CD4-positive, alpha-beta T cell treated with Interleukin-12 subunit alpha and Interleukin-12 subunit beta, for 1 hour (primary cell): Measurements from ENCODE around the gene MUC20.
"Not testable (repeated sequence)": the region's sequence is repeated elsewhere in the genome, so short reads cannot be mapped to it uniquely, and the experiment has no call there.

Experiments used
- DNase-seq: peaks from one replicate; pipeline ENCODE4 v3.0.0-alpha.2; 2020

MUC20 gene

DNA sequence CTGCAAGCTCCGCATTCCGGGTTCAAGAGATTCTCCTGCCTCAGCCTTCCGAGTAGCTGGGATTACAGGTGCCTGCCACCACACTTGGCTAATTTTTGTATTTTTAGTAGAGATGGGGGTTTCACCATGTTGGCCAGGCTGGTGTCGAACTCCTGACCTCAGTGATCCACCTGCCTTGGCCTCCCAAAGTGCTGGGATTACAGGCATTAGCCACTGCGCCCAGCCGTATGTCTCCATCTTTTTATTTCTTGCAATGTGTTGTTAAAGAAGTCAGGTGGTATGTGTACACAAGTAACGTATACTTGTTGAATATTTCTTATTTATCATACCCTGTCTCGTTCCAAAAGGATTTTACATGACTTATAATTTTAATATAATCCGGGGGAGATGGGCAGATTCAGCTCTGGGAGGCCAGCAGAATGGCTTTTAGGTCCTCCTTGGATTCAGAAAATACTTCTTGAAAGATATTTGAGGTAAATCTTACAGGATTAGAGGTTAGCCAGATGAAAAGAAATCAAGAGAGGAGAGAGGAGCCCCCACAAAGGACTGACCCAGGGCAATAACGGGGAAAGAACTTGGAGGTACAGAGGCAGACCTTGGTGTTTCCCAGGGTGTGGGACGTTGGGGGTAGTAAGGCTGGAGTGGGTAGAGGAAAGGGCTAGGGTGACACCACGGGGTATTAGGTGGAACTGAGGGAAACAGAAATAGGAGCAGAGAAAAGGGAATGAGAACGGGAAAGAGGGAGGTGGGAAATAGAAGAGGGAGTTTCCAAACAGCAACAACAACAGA is 27.2 kb upstream of the MUC20 start:
- no peak for DNase-seq

DNA sequence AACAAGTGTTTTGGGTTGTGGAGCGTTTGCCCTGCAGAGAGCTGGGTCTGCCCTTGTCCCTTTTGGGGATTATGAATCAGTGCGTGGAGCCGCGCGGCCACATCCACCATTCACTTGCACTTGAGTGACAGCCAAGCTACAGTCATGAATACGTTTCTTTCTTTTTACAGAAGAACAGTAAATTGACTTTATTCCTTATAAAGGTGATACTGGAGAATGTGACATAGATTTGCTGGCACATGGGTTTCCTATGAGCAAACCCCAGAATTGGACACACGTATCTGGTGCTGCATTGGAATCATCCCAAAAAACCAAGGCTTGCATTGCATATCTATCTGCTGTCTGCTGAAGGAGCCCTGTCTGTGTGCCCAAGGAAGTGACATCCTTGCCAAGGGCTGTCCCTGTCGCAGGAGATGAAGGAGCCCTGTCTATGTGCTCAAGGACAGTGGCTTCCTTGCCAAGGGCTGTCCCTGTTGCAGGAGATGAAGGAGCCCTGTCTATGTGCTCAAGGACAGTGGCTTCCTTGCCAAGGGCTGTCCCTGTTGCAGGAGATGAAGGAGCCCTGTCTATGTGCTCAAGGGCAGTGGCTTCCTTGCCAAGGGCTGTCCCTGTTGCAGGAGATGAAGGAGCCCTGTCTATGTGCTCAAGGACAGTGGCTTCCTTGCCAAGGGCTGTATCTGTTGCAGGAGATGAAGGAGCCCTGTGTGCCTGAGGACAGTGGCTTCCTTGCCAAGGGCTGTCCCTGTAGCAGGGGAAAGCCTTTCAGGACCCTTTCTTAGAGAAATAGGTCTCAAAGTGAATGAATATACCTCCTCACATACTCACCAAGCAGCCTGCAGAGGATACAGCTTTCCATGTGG is 26.3 kb upstream of the MUC20 start:
- DNase-seq = not testable (repeated sequence)

DNA sequence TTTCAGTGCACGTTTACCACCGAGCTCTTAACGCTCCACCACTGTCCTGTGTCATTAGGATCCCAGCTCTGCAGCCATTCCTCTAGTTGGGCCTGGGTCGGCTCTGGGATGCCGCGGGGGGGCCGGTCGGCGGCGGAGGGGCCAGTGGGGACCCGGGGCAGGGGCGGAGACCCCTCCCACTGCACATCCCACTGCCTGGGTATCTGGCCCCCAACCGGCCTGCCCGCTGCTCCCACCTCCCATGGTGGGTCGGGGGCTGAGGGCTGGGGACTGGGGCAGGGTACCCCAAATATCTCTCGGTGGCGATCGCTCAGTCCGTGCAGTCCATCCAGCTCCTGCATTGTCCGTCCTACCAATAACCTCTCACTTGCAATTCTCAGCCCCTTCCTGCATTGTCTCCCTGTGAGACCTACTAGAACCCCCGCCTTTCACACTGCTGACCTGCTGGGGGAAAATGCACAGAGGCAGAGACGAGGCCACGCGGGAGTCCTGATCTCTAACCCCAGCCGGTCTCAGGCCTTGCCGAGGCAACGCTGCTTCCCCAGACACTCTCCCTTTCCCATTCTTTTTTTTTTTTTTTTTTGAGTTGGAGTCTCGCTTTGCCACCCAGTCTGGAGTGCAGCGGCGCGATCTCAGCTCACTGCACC is 24.0 kb upstream of the MUC20 start:
- no peak for DNase-seq

DNA sequence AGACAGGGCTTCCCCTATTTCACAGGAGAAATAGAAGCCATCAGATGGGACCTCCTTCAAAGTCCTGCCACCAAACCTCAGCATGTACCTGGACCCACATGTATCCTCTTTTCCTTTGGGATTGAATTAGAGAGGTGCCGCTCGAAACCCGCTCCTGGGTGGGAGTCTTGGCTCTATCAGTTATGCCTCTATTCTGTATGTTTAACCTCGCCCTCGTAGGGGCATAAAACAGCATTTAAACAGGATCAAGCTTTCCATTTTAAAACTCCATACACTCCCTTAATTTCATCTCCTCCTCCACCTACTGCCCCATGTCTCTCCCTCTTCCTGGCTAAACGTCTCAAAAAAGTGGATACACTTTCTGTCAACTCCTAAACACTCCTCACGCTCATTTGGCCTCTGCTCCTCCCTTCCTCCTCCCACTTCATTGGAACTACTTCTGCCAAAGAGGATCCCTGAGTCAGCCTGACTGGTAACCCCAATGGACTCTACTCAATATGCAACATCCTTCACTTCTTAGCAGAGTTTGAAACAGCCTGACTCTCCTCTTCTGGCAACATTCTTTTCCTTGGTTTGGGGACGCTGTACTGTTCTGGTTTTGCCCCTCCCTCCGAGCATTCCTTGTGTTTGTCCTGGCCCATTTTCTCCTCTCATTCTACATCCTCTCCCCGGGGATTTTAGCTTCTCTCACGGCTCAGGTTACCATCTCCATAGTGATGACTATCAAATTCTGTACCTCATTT is 23.0 kb upstream of the MUC20 start:
- DNase-seq = no peak

DNA sequence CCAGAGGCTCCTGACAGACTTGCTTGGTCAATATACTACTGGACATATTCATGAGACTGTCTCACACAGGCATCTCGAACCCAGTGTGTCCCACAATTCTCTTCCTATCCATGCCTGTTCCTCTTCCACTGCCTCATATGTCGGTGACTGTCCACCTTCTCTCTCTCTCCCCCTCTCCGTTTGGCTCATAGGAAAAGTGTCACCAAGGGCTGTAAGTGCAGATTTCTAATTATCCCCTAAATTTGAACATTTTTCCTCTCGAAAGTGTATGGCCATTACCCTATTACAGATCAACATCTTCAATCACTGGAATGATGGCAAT is 22.5 kb upstream of the MUC20 start:
- no peak for DNase-seq

DNA sequence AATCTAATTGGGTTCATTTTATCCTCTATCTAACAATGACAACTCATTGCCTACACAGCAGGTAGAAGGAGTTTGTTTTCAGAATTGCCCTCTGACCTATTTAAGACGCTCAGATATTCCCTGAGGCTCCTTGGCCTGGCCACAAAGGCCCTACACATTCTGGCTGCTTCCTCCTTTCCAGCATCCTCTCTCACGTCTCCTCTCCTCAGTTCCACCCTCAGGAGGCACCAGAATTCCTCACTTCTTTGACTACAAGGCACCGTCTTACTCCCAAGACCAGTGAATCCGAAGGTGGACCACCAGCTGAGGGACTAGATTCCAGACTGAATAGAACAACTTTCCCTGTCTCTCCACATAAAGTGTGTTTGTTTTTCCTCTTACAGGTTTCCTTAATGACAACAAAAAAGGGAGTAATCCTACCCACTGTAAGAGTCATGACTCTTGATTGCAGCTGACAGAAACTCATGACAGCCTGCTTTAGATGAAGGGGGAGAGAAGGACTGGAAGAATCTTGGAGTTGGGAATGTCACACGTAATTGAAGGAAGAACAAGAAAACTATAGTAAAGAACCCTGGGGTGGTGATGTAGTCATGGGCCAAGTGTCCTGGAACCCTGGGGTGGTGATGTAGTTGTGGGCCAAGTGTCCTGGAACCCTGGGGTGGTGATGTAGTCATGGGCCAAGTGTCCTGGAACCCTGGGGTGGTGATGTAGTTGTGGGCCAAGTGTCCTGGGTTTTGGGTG is 22.0 kb upstream of the MUC20 start:
- DNase-seq = no peak

DNA sequence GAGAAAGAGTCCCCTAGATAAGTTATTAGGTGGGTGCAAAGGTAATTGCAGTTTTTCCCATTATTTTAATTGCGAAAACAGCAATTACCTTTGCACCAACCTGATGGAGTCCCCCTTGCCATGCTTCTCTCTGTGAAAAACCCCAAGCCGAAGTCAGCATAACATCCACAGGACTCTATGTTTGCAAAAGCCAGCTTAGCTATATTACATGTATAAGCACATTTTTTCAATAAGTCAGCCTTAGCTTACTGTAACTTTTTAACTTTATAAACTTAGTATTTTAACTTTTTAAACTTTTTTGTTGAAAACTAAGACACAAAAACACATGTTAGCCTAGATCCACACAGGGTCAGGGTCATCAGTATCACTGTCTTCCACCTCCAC is 21.4 kb upstream of the MUC20 start:
- no peak for DNase-seq

DNA sequence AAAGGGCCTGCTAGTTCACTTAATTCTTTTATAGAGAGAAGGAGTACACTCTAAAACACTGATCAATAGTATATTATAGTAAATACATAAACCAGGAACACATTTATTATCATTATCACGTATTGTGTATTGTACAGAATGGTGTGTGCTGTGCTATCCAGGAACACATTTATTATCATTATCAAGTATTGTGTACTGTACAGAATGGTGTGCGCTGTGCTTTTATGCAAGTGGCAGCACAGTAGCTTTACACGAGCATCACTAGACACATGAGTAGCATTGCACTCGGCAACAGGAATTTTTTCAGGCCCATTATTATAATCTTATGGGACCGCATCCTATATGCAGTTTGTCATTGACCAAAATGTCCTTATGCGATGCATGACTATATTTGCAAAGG is 20.9 kb upstream of the MUC20 start:
- DNase-seq = no peak

DNA sequence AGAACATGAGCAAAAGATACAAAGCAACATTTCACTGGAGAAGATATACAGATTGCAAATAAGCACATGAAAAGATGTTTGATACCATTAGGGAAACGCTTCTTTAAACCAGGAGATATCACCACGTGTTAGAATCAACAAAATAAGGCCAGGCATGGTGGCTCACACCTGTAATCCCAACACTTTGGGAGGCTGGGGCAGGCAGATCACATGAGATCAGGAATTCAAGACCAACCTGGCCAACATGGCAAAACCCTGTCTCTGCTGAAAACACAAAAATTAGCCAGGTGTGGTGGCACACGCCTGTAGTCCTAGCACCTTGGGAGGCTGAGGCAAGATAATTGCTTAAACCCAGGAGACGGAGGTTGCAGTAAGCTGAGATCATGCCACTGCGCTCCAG is 20.5 kb upstream of the MUC20 start:
- DNase-seq = no peak

DNA sequence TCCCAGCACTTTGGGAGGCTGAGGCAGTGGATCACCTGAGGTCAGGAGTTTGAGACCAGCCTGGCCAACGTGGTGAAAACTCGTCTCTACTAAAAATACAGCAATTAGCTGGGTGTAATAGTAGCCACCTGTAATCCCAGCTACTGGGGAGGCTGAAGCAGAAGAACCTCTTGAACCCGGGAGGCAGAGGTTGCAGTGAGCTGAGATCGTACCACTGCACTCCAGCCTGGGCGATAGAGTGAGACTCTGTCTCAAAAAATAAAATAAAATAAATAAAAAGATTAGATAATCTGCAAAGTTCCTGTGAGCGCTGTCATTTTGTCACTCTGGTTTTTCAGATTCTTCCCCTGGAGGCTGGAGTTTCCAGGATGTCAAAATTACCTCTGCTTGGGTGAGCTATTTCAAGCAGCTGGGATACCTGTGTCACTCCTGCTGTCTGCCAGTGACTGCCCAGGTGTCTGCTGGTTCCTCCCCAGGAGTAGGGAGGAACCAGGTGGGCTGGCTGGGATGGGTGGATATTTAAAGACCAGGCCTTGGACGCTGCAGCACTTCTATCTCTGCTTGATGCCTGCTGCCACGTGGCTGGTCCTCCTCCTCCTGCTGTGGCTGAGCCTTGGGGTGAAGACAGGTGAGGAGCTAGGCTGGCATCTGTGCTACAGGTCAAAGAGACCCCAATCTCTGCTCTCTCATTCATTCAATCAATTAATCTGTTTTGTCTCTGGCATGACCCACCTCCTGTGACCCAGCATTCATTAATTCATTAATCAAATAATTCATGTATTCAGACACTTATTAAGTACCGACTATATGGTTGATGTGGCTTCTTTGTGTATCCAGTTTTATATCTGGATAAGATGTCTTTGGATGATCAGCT is 19.5 kb upstream of the MUC20 start:
- no peak for DNase-seq

DNA sequence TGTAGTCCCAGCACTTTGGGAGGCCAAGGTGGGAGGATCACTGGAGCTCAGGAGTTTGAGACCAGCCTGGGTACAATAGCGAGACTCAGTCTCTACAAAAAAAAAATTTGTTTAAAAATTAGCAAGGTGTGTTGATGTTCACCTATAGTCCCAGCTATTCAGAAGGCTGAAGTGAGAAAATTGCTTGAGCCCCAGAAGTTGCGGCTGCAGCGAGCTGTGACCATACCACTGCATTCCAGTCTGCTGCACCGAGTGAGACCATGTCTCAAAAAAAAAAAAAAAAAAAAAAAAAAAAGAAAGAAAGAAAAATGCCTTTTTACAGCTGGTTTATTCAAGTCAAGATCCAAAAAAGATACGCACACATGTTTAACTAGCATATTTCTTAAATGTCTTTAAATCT is 17.0 kb upstream of the MUC20 start:
- no peak for DNase-seq

DNA sequence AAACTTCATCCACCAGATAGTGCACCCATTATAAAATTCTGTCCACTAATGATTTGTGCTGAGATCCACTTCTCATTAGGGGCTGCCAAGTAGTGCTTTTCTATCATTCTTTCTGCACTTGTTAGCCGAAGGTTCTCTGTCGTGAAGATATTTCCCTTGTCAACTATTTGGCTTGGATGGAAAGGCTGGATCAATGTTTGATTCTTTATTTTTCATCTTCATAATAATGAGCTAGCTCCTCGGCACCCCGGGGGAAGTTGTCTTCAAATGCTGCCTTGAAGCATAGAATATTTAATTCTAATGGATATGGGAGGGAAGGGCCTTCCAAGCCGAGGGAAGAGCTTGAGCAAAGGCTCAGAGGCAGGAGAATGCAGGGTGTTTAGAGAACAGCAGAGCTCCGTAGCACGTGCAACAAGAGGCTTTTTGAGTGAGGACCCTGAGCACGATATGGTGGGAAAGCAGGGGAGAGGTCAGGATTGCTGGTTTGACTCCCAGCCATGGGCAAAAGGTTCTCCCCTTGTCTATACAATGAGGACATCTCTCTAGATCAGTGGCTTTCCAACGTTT is 16.3 kb upstream of the MUC20 start:
- no peak for DNase-seq

DNA sequence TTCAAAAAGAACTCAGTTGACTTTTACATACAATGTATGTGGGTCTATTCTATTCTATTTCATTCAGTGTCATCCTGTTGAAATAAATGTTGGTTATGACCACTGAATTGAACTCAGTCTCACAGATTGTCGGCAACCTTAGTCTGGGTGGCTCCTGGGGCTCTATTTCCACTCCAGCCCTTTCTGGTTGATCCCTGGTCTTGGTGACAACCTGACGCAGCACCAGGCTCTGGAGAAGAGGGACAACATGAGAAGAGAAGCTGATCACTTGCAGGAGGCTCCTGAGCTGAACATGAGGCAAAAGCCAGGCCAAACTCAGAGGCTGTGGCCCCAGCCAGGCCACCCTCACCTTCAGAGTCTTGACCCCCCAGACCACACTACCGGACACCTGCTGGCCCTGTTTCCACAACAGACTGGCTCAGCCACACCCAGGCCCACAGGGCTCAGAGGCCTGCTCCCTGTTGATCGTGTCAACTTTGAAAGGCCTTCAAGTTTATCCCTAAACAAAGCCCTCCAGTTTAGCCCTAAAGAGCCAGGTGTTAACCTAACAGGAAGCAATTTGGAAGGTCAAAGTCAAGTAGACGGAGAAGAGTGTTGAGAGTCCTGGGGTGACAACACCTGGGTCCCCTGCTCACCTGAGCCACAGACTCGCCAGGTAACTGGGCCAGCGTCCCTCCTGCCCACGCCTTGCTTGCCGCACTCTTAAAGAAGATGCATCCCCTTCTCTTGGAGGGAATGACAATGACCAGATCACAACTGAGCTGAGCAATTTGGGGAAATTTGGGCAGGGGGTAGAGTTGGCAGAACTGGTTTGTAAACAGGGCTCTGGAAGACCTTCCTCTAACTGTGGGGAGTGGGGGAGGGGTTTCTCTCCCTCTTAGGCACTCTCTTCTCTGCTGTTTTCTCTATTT is 15.4 kb upstream of the MUC20 start:
- no peak for DNase-seq

DNA sequence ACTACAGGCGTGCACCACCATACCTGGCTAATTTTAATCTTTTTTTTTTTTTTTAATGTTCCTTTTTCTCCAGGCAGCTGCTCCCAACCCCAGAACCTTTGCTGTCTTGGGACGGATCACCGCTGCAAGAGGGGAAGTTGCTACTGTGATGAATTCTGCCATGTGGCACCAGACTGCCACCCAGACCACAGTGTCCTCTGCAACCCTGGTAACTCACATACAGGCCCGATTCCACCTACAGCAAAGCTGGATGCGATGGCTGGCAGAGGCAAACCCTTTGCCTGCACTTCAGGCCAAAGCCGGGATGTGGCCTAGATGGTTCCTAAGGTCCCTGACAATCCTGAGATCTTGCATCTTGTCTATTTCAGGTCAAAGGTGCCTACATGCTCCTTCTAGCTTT is 12.7 kb upstream of the MUC20 start:
- no peak for DNase-seq

DNA sequence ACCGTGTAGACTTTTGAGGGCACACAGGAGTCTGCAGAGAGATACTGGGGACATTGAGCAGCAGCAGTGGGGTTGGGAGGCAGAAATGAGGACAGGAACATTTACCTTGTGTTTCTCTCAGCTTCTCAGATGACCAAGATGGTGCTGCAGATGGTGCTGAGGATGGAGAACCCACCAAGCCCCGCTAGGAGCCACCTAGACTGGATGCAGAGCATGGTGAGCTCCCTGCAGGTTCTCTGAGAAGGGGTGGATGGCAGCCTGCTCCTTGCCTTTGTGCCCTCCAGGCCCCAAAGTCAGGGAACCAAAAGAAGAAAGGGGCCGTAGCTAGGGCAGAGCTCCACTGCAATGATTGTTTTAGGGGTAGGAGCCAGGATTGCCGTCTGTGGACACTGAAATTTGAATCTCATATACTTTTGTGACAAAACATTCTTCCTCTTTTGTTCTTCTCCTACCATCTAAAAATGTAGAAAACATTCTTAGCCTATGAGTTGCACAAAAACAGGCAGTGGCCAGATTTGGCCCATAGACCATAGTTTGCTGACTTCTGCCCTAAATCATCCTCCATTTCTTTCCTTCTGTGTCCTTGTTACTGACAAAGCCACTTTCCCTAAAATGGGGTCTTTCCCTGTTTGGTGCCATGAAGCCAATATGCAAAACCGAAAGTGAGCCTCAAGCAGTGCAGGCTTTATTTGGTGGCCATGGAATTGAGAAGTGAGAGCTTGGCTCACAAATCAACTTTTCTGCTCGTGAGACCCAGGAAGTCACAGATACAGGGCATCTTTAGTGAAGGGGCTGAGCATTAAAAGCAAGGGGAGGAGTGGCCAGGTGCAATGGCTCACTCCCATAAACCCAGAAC is 11.9 kb upstream of the MUC20 start:
- no peak for DNase-seq

DNA sequence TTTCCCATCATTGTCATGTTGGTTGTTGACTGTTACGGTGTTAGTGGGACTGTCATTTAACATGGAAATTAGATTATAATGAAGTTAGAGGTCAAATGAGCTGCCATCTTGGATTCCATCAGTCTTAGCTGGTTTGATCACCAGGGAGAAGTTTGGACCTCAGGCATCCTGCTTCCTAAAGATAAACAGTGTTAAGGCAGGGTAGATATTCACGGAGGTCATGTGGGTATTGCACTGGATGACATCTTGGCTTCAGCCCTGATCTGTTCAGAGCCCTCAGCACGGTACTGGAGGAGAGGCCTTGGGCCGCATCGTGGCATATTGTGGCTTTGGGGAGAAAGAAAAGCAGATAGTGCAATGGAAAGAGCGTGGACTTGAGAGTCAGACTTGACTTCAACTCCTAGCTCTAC is 11.1 kb upstream of the MUC20 start:
- DNase-seq = no peak

DNA sequence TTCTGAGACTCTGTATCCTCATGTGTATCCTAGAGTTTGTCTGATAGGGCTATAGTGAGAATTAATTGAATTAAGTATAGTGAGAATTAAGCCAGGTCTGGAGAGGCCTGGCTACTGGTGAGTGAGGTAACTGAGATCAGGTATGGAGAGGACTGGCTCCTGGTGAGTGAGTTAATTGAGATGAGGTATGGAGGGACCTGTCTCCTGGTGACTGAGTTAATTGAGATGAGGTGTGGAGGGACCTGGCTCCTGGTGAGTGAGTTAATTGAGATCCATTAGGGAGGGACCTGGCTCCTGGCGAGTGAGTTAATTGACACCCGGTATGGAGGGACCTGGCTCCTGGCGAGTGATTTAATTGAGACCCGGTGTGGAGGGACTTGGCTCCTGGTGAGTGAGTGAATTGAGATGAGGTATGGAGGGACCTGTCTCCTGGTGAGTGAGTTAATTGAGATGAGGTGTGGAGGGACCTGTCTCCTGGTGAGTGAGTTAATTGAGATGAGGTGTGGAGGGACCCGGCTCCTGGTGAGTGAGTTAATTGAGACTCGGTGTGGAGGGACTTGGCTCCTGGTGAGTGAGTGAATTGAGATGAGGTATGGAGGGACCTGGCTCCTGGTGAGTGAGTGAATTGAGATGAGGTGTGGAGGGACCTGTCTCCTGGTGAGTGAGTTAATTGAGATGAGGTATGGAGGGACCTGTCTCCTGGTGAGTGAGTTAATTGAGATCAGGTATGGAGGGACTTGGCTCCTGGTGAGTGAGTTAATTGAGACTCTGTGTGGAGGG is 10.5 kb upstream of the MUC20 start:
- DNase-seq = not testable (repeated sequence)
